NCI-H82 treated with DMSO at 0.1 percent for 48 hours (cell line): Measurements from ENCODE around the gene STYXL1.

Source experiments
- DNase-seq: peaks from one replicate; lab custom pipeline; 2025; ENCODE audit not compliant: unreplicated experiment; lab: John Stamatoyannopoulos, UW

The STYXL1 gene

GRCh38 chr7:75960372-75960771, 87.4 kb downstream of the STYXL1 start:
- DNase-seq: no peak

GRCh38 chr7:75958802-75959543, 88.8 kb downstream of the STYXL1 start:
- no peak for DNase-seq

GRCh38 chr7:75957021-75957736, 90.6 kb downstream of the STYXL1 start:
- no peak for DNase-seq

GRCh38 chr7:75955331-75955955, 92.4 kb downstream of the STYXL1 start:
- DNase-seq: no peak

- DNase-seq: no peak
Measured at GRCh38 chr7:75953931-75954330, 93.9 kb downstream of the STYXL1 start.

GRCh38 chr7:75953431-75953830, 94.4 kb downstream of the STYXL1 start:
- DNase-seq: no peak

- DNase-seq: no peak
Measured at GRCh38 chr7:75951506-75951905, 96.3 kb downstream of the STYXL1 start.

- no peak for DNase-seq
Measured at GRCh38 chr7:75950111-75950681, 97.6 kb downstream of the STYXL1 start.

- no peak for DNase-seq
Measured at GRCh38 chr7:75948179-75948578, 99.6 kb downstream of the STYXL1 start.
